ENCODE measurements around the gene KLRF2.

KLRF2 gene

DNA sequence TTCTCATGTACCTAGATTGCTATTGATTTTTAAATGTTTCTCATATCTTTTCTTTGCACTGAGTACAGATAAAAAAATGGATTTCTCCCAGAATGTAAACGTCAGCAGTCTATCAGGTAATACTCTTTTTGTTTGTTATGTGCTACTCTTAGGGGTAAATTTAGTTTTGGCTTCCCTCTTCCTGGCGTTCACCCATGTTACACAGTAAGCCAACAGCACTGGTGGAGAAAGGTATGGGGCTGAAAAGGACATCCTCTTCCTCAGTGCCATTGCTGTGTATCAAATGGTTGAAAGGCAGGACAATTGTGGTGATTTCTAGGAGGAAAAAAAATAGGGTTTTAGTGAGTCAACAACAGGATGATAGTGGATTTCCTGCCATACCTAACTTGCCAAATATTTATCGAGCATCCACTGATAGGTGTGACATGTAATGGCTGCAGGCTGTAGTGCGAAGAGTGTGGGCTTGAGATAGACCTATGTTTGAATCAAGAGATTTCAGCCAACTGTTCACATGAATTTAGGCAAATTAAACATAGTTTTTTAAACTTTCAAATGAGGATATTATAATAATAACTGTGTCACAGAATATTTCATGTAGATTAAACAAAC lies 7.5 kb downstream of the KLRF2 start:
- no peaks in the 10 kb centered on the region for H3K9me3 ChIP-seq
- H3K4me1 ChIP-seq = no peaks in the 10 kb centered on the region
- H3K36me3 ChIP-seq = no peaks in the 10 kb centered on the region
- no peak for DNase-seq
- TF ChIP-seq, protein P1, sequence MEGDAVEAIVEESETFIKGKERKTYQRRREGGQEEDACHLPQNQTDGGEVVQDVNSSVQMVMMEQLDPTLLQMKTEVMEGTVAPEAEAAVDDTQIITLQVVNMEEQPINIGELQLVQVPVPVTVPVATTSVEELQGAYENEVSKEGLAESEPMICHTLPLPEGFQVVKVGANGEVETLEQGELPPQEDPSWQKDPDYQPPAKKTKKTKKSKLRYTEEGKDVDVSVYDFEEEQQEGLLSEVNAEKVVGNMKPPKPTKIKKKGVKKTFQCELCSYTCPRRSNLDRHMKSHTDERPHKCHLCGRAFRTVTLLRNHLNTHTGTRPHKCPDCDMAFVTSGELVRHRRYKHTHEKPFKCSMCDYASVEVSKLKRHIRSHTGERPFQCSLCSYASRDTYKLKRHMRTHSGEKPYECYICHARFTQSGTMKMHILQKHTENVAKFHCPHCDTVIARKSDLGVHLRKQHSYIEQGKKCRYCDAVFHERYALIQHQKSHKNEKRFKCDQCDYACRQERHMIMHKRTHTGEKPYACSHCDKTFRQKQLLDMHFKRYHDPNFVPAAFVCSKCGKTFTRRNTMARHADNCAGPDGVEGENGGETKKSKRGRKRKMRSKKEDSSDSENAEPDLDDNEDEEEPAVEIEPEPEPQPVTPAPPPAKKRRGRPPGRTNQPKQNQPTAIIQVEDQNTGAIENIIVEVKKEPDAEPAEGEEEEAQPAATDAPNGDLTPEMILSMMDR (IDR thresholded peaks at IDR 0.05; ENCODE audit: low read depth, low read length) = no peak
- H3K27me3 ChIP-seq = no peaks in the 10 kb centered on the region
- no peak overlapping the region for H3K4me3 ChIP-seq (ENCODE audit: low read depth, low read length)

DNA sequence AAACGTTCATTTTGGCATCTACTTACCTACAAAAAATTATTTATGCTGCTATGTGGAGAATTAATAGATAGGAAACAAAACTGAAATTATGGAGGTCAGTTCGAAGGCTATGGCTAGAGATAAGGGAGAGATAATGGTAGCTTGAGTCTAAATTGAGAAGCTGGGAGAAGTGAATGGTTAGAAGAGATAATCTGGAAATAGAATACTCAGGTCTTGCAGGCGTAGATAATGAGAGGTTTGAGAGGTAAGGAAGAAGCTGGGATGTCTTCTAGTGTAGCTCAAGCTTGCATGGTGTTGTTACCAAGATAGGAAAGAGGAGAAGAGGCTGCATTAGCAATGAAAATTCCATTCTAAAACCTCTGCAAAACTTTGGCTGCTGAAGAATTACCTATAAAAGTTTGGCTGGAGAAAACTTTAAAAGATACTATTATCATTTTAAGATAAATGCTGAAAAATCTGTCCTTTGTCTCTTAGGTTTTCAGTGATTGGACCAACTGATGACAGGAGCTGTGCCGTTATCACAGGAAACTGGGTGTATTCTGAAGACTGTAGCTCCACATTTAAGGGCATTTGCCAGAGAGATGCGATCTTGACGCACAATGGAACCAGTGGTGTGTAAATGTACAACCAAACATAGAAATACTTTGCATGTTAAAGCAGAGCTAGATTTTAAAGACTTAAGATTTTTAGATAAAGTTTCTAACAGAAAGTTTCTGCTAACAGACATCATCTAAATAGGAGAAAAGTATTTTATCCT lies 14.1 kb downstream of the KLRF2 start:
- Histone ChIP-seq H3K4me3 (ENCODE audit: low read depth, low read length) (no peak overlapping the region), H3K27me3 (no peaks in the 10 kb centered on the region), H3K36me3 (no peaks in the 10 kb centered on the region), H3K4me1 (no peaks in the 10 kb centered on the region), H3K9me3 (no peaks in the 10 kb centered on the region)
- no peak for DNase-seq
- TF ChIP-seq, protein P1 (IDR thresholded peaks at IDR 0.05; ENCODE audit: low read depth, low read length) = no peak

DNA sequence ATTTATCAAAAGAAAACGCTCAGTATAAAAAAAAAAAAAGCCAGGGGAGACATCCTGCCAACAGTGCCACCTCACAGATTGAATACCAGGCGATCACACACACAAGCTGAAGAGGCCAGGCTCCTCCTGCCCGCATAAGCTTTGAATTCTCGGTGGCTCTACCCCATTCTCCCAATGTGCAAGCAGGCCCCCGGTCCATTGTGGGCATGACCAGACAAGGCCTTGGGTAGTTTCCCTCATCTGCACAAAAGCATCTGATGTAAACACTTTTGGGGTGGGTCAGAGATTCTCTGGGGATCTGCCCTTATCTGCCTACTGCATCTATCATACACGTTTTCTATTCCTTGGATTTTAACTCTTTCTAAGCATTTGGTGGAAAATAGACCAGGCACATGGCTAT lies 16.2 kb downstream of the KLRF2 start:
- Histone ChIP-seq H3K27me3 (no peaks in the 10 kb centered on the region), H3K4me1 (no peaks in the 10 kb centered on the region), H3K9me3 (no peaks in the 10 kb centered on the region), H3K4me3 (ENCODE audit: low read depth, low read length) (no peak overlapping the region), H3K36me3 (no peaks in the 10 kb centered on the region)
- DNase-seq = no peak
- TF ChIP-seq, protein P1 (IDR thresholded peaks at IDR 0.05; ENCODE audit: low read depth, low read length) = no peak

GRCh38 chr12:9899209-9899608 lies 17.9 kb downstream of the KLRF2 start:
- no peaks in the 10 kb centered on the region for H3K36me3 ChIP-seq
- no peak for DNase-seq
- no peak overlapping the region for H3K4me3 ChIP-seq (ENCODE audit: low read depth, low read length)
- TF ChIP-seq, protein P1 (IDR thresholded peaks at IDR 0.05; ENCODE audit: low read depth, low read length) = no peak
- H3K4me1 ChIP-seq = no peaks in the 10 kb centered on the region
- no peaks in the 10 kb centered on the region for H3K9me3 ChIP-seq
- no peaks in the 10 kb centered on the region for H3K27me3 ChIP-seq

GRCh38 chr12:9900930-9901329 lies 19.6 kb downstream of the KLRF2 start:
- TF ChIP-seq, protein P1 (IDR thresholded peaks at IDR 0.05; ENCODE audit: low read depth, low read length) = no peak
- no peak for DNase-seq
- Histone ChIP-seq H3K27me3 (no peaks in the 10 kb centered on the region), H3K4me3 (ENCODE audit: low read depth, low read length) (no peak overlapping the region), H3K4me1 (no peaks in the 10 kb centered on the region), H3K9me3 (no peaks in the 10 kb centered on the region), H3K36me3 (no peaks in the 10 kb centered on the region)
